ENCODE data around the gene CACNG4. TPM values are rescaled to one million over a fixed set of nuclear protein-coding genes. Genes with fewer than 3 reads are reported as not detected.
A peak's percentile ranks its signal among the peaks of the same experiment; 100 is the strongest.

The CACNG4 gene
- total RNA-seq, 1 experiment from 2014 or later: 6.3 TPM

DNA sequence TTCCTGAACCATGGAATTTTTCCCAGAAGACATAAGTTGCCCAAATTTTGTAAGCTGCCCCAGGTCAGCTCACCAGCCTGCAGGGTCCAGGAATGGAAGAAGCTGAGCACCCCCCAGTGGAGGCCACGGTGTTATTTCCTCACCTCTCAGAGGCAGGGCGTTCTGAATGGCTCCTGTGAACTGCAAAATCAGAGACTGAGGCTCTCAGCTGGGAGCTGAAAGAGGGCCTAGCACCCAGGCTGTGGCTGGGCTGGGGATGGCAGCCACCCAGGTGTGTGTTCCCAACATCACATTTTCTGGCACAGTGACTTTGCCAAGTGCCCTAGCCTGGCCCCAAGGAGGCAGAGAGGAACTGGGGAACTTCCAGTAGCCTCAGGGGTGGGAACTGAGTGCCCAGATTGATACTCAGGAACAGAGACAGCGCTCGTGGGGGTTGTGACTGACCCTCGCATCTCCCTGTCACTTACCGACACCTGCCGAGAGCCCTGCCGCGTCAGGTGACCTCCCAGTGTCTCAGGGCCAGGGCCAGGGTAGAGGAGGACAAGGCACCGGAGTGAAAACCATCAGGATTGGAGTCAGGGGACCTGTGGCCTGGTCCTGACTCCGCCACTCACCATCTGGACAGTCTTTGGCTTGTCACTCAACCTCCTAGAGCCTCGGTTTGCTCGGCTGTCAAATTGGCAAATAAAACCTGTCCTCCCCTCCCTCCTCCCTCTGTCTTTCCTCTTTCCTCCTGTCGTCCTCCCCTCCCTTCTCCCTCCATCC lies 11.3 kb downstream of the CACNG4 start:
- Mint-ChIP-seq H3K36me3 (ENCODE audit: insufficient read depth in 1 of 3, low read depth in 3 of 3) (no peaks in the 10 kb centered on the region), H3K27me3 (ENCODE audit: low read depth) (peaks cover 2% of the 10 kb centered on the region), H3K27ac (no peak overlapping the region; a peak in 1 of 7 replicates), H3K4me3 (no peak overlapping the region), H3K9me3 (no peaks in the 10 kb centered on the region), H3K4me1 (peaks cover 16 to 27% of the 10 kb centered on the region in 2 experiments)
- H2BK120ac ChIP-seq (ENCODE audit: low read depth, low read length, poor library complexity, severe bottlenecking): no peak overlapping the region
- no peak overlapping the region for H4K5ac ChIP-seq (ENCODE audit: insufficient read length, low read depth, low read length)
- no peak overlapping the region for H3T11ph ChIP-seq (ENCODE audit: low read length)
- H3K4ac ChIP-seq (ENCODE audit: low read depth, low read length): no peak overlapping the region
- H2AK5ac ChIP-seq (ENCODE audit: insufficient read length, low read length): no peak overlapping the region
- no peak overlapping the region for H3K27ac ChIP-seq (ENCODE audit: insufficient read length, low read depth, low read length)
- H3K14ac ChIP-seq (ENCODE audit: insufficient read depth, low read length): no peak overlapping the region
- H4K20me1 ChIP-seq (ENCODE audit: control insufficient read depth, insufficient read depth, insufficient read length): no peaks in the 10 kb centered on the region
- no peak overlapping the region for H3K4me2 ChIP-seq (ENCODE audit: insufficient read depth, insufficient read length, low read length)
- no peaks in the 10 kb centered on the region for H3K27me3 ChIP-seq (ENCODE audit: insufficient read depth, low read length)
- no peak overlapping the region for H4K8ac ChIP-seq (replicated peaks; ENCODE audit: insufficient read length, low read depth, low read length)
- no peaks in the 10 kb centered on the region for H3K23me2 ChIP-seq (ENCODE audit: insufficient read length, low read depth, low read length, poor library complexity, severe bottlenecking)
- TF ChIP-seq CTCF (conservative IDR thresholded peaks at IDR 0.05): peak; percentile 71
- peak; percentile 80 for DNase-seq
- no peaks in the 10 kb centered on the region for H3K9me3 ChIP-seq (ENCODE audit: control insufficient read depth, low read depth, low read length)
- no peak overlapping the region for H3K23ac ChIP-seq (ENCODE audit: insufficient read length, low read depth, low read length)
- H2BK12ac ChIP-seq (ENCODE audit: insufficient read length, low read depth, low read length): no peak overlapping the region
- H2BK20ac ChIP-seq (ENCODE audit: low read depth, low read length, poor library complexity, severe bottlenecking): no peak overlapping the region
- H2AFZ ChIP-seq (ENCODE audit: low read length): no peak overlapping the region
- H3K4me1 ChIP-seq (ENCODE audit: insufficient read depth, low read length): no peaks in the 10 kb centered on the region
- no peak overlapping the region for H3K9ac ChIP-seq (ENCODE audit: extremely low read depth, insufficient read length, low read length)
- no peaks in the 10 kb centered on the region for H3K79me2 ChIP-seq (ENCODE audit: insufficient read depth, low read length)
- no peaks in the 10 kb centered on the region for H3K79me1 ChIP-seq (ENCODE audit: insufficient read depth, low read depth, low read length, poor library complexity, severe bottlenecking)
- no peak overlapping the region for H4K91ac ChIP-seq (ENCODE audit: insufficient read length, low read depth, low read length)
- no peak overlapping the region for H3K18ac ChIP-seq (ENCODE audit: insufficient read length, low read depth, low read length)
- 100% methylated on average over 1 of the region's 14 CpGs for WGBS (ENCODE audit: extremely low coverage, insufficient read length, low lambda C conversion rate)
- no peak overlapping the region for H2BK15ac ChIP-seq (ENCODE audit: low read depth, low read length)
- H3K56ac ChIP-seq (ENCODE audit: insufficient read length, low read depth, low read length): no peak overlapping the region
- no peak overlapping the region for H2BK5ac ChIP-seq (ENCODE audit: insufficient read length, low read length)

Measured in H9 (cell line).